H1 (cell line): ENCODE measurements around the gene DGKH. TPM values are rescaled to one million over a fixed set of nuclear protein-coding genes. Genes with fewer than 3 reads are reported as not detected.

ENCODE experiments used
- ATF2 ChIP-seq: IDR thresholded peaks from 2 replicates; pipeline ENCODE4 v1.6.1; 2012; ENCODE audit warnings: low read length, inconsistent platforms
- BACH1 ChIP-seq: IDR thresholded peaks from 2 replicates; pipeline ENCODE4 v1.6.1; 2012; ENCODE audit warnings: low read length, improper control_type of control experiment
- BRCA1 ChIP-seq: IDR thresholded peaks from 2 replicates; pipeline ENCODE4 v1.6.1; 2012; ENCODE audit warnings: low read depth, low read length, improper control_type of control experiment
- CHD7 ChIP-seq: fragments of 300-600 bp; sonication (generic); IDR thresholded peaks from 2 replicates; pipeline ENCODE4 v1.7.1; 2012; ENCODE audit warnings: low read length, moderate library complexity, mild to moderate bottlenecking, inconsistent platforms; ENCODE audit not compliant: insufficient replicate concordance
- EZH2 ChIP-seq: fragments of 200-600 bp; sonication (generic); IDR thresholded peaks from 2 replicates; pipeline ENCODE4 v1.7.1; 2012; ENCODE audit warnings: low read depth, mild to moderate bottlenecking, moderate library complexity, low read length, inconsistent platforms; ENCODE audit not compliant: severe bottlenecking
- GABPA ChIP-seq: IDR thresholded peaks from 2 replicates; pipeline ENCODE4 v1.6.1; 2011; ENCODE audit warnings: mild to moderate bottlenecking, low read length, moderate library complexity, borderline replicate concordance; ENCODE audit not compliant: insufficient read depth
- JUN ChIP-seq: IDR thresholded peaks from 2 replicates; pipeline ENCODE4 v1.6.1; 2011; ENCODE audit warnings: low read depth, mild to moderate bottlenecking, improper control_type of control experiment, low read length
- polyA plus RNA-seq, 7 experiments: library from polyadenylated mRNA; depleted of rRNA in 3 of 7; stranded (reverse) in 5 of 7; unstranded in 2 of 7; fragments of >200 nt in 5 of 7; fragments of 200-250 nt in 2 of 7; gene quantifications; 1 replicate in 5 of 7; 2 replicates in 1 of 7; 4 replicates in 1 of 7; pipeline versions ENCODE4 v1.2.1 to v1.2.3, GENCODE V29; 2011 to 2013; ENCODE audit warnings: missing spikeins in 2 of 7, mixed read lengths in 2 of 7
- total RNA-seq: library from RNA; stranded (reverse); fragmentation: NEBNext Ultra II Directional; extraction: Animal tissue kit (Norgen Biotek cat#: 25700); gene quantifications from 2 replicates; pipeline ENCODE4 v1.2.1, GENCODE V29; 2021

Gene DGKH
- total and polyA plus RNA-seq, 2 of the 8 experiments (the other 6 are each of a cell fraction or from before 2014, with no cell fraction given), result 2.1 to 7.9 TPM

GRCh38 chr13:42275098-42275471 lies 226.6 kb downstream of the DGKH start (continued):
- TF ChIP-seq CHD7 (no peak), BACH1 (no peak), EZH2 (no peak), GABPA (no peak), ATF2 (no peak), JUN (no peak), BRCA1 (no peak)
